Colonic mucosa (tissue), 4 donors: ENCODE results near the gene EMID1. TPM values are rescaled to one million over a fixed set of nuclear protein-coding genes. Genes with fewer than 3 reads are reported as not detected.

Source experiments
- DNase-seq: peaks from one replicate; pipeline ENCODE4 v3.0.0-alpha.2; 2020
- H3K27ac ChIP-seq: fragments of 200-600 bp; one replicate; pipeline ENCODE4 v1.8.0; 2021
- H3K27me3 ChIP-seq: fragments of 200-600 bp; one replicate; pipeline ENCODE4 v1.8.0; 2021
- H3K36me3 ChIP-seq: fragments of 200-600 bp; one replicate; pipeline ENCODE4 v1.8.0; 2021
- H3K4me1 ChIP-seq: fragments of 200-600 bp; one replicate; pipeline ENCODE4 v1.8.0; 2021; ENCODE audit warnings: mild to moderate bottlenecking
- H3K4me3 ChIP-seq: fragments of 200-600 bp; one replicate; pipeline ENCODE4 v1.8.0; 2021
- H3K9ac ChIP-seq, 2 donors: one replicate each; pipeline ENCODE4 v1.7.0; 2013; ENCODE audit warnings: control low read depth in 2 of 2, low read depth in 2 of 2, low read length in 2 of 2
- H3K9me3 ChIP-seq: fragments of 200-600 bp; one replicate; pipeline ENCODE4 v1.8.0; 2021
- CTCF ChIP-seq: fragments of 200-600 bp; IDR thresholded peaks from one replicate; pipeline ENCODE4 v1.8.0; 2022; ENCODE audit warnings: antibody characterized with exemption, mild to moderate bottlenecking
- intact Hi-C: fragments of 100-400 bp; cut with DNase I; formaldehyde crosslinking; loops from one replicate; pipeline ENCODE4 v1.14.1; 2022
- total RNA-seq, 2 donors: library from RNA; stranded (reverse); fragmentation: NEBNext Ultra II Directional in 1 of 2; extraction: Animal tissue kit (Norgen Biotek cat#: 25700) in 1 of 2; gene quantifications; one replicate each; pipeline ENCODE4 v1.2.1, GENCODE V29; 2021
- donor health status: healthy.
- donor health status: DM: no; HTN: no; CAD: no.
- donor health status: DM: no; HTN: no; CAD: no.

The EMID1 gene
- total RNA-seq, 2 donors from 2014 or later, result 4.4 TPM

GRCh38 chr22:29268511-29269229 is 63.0 kb downstream of the EMID1 start:
- H3K9me3 ChIP-seq, result no peaks in the 10 kb centered on the region
- H3K4me1 ChIP-seq, result peaks cover 28% of the 10 kb centered on the region
- intact Hi-C loops, result no loop called here
- peak overlapping the region; percentile 99 for H3K4me3 ChIP-seq
- peaks cover 4% of the 10 kb centered on the region for H3K36me3 ChIP-seq
- peak overlapping the region; percentile 95 to 98 for H3K9ac ChIP-seq
- TF ChIP-seq CTCF, result no peak
- H3K27me3 ChIP-seq, result no peaks in the 10 kb centered on the region
- DNase-seq, result no peak
- H3K27ac ChIP-seq, result peak overlapping the region; percentile 95

- Histone ChIP-seq H3K27ac (peak overlapping the region; percentile 95), H3K9ac (peak overlapping the region; percentile 95 to 98), H3K36me3 (peaks cover 4% of the 10 kb centered on the region), H3K4me1 (peaks cover 28% of the 10 kb centered on the region), H3K4me3 (peak overlapping the region; percentile 99), H3K27me3 (no peaks in the 10 kb centered on the region), H3K9me3 (no peaks in the 10 kb centered on the region)
- TF ChIP-seq CTCF, result no peak
- intact Hi-C loops, result no loop called here
- peak; percentile 30 for DNase-seq
These were observed 63.5 kb downstream of the EMID1 start for GRCh38 chr22:29269230-29269604.

- Histone ChIP-seq H3K4me3 (peak overlapping the region; percentile 99), H3K9ac (peak overlapping the region; percentile 95 to 98), H3K27ac (peak overlapping the region; percentile 95), H3K36me3 (peaks cover 4% of the 10 kb centered on the region), H3K4me1 (peaks cover 28% of the 10 kb centered on the region), H3K9me3 (no peaks in the 10 kb centered on the region), H3K27me3 (no peaks in the 10 kb centered on the region)
- peak; percentile 30 for DNase-seq
- TF ChIP-seq CTCF, result no peak
- intact Hi-C loops, result no loop called here
These were observed 64.2 kb downstream of the EMID1 start for GRCh38 chr22:29269731-29270474.

- TF ChIP-seq CTCF, result no peak
- peak overlapping the region in 1 of 2 donors; percentile 95 for H3K9ac ChIP-seq
- H3K36me3 ChIP-seq, result no peaks in the 10 kb centered on the region
- intact Hi-C loops, result no loop called here
- H3K9me3 ChIP-seq, result no peaks in the 10 kb centered on the region
- H3K27me3 ChIP-seq, result no peaks in the 10 kb centered on the region
- no peak for DNase-seq
- H3K27ac ChIP-seq, result peak overlapping the region; percentile 9
- H3K4me1 ChIP-seq, result peaks cover 28% of the 10 kb centered on the region
- peak overlapping the region; percentile 99 for H3K4me3 ChIP-seq
These were observed 65.0 kb downstream of the EMID1 start for GRCh38 chr22:29270475-29271271.

- no peak for TF ChIP-seq CTCF
- no peak overlapping the region for H3K9ac ChIP-seq
- intact Hi-C loops, result no loop called here
- H3K36me3 ChIP-seq, result no peaks in the 10 kb centered on the region
- H3K9me3 ChIP-seq, result no peaks in the 10 kb centered on the region
- DNase-seq, result no peak
- H3K27me3 ChIP-seq, result no peaks in the 10 kb centered on the region
- H3K4me1 ChIP-seq, result peaks cover 26% of the 10 kb centered on the region
- H3K4me3 ChIP-seq, result no peak overlapping the region
- no peak overlapping the region for H3K27ac ChIP-seq
These were observed 66.9 kb downstream of the EMID1 start for GRCh38 chr22:29272624-29273023.
